GM23338 (cell line): Measurements from ENCODE around the gene SPRR2E. TPM values are rescaled to one million over a fixed set of nuclear protein-coding genes. Genes with fewer than 3 reads are reported as not detected.
A peak's percentile ranks its signal among the peaks of the same experiment; 100 is the strongest.

Experiments
- ATAC-seq: fragments of 200-7000 bp; cut with Tn5 transposase; 3 replicates; pipeline ENCODE4 v1.9.1; 2020
- DNase-seq: peaks from one replicate; pipeline ENCODE4 v3.0.0-alpha.2; 2015; ENCODE audit warnings: low spot score
- H2AFZ ChIP-seq: fragments of 200-600 bp; sonication (generic); 2 replicates; pipeline ENCODE4 v1.8.0; 2016; ENCODE audit warnings: antibody characterized with exemption, mild to moderate bottlenecking, moderate library complexity
- H3F3A ChIP-seq: fragments of 200-600 bp; sonication (generic); replicated peaks from 2 replicates; pipeline ENCODE4 v1.8.0; 2017; ENCODE audit warnings: antibody characterized with exemption, mixed run types, low read depth
- H3K27ac ChIP-seq: fragments of 200-600 bp; sonication (generic); 2 replicates; pipeline ENCODE4 v1.6.1; 2016; ENCODE audit warnings: low read depth
- H3K27me3 ChIP-seq: fragments of 200-600 bp; sonication (generic); 2 replicates; pipeline ENCODE4 v1.8.0; 2016; ENCODE audit warnings: mild to moderate bottlenecking, mixed run types, moderate library complexity; ENCODE audit not compliant: insufficient read depth
- H3K36me3 ChIP-seq: fragments of 200-600 bp; sonication (generic); 2 replicates; pipeline ENCODE4 v1.8.0; 2016; ENCODE audit warnings: mild to moderate bottlenecking; ENCODE audit not compliant: insufficient read depth
- H3K4me1 ChIP-seq: fragments of 200-600 bp; sonication (generic); 2 replicates; pipeline ENCODE4 v1.8.0; 2016; ENCODE audit warnings: mild to moderate bottlenecking, moderate library complexity; ENCODE audit not compliant: insufficient read depth
- H3K4me2 ChIP-seq: fragments of 200-600 bp; sonication (generic); 2 replicates; pipeline ENCODE4 v1.7.1; 2017; ENCODE audit warnings: mixed run types
- H3K4me3 ChIP-seq: fragments of 200-600 bp; sonication (generic); 2 replicates; pipeline ENCODE4 v1.6.1; 2016; ENCODE audit warnings: mixed run types
- H3K79me2 ChIP-seq: fragments of 200-600 bp; sonication (generic); replicated peaks from 2 replicates; pipeline ENCODE4 v1.8.0; 2017; ENCODE audit warnings: mild to moderate bottlenecking; ENCODE audit not compliant: insufficient read depth
- H3K9me2 ChIP-seq: fragments of 200-600 bp; sonication (generic); 2 replicates; pipeline ENCODE4 v1.8.0; 2017; ENCODE audit not compliant: insufficient read depth
- H4K20me1 ChIP-seq: fragments of 200-600 bp; sonication (generic); replicated peaks from 2 replicates; pipeline ENCODE4 v1.8.0; 2017; ENCODE audit warnings: mild to moderate bottlenecking; ENCODE audit not compliant: insufficient read depth
- H3K27ac Mint-ChIP-seq: 2 replicates; pipeline ENCODE4 v1.8.0; 2020; ENCODE audit warnings: inconsistent platforms, mild to moderate bottlenecking, moderate library complexity, mixed read lengths
- H3K27me3 Mint-ChIP-seq: 3 replicates; pipeline ENCODE4 v1.8.0; 2022; ENCODE audit warnings: low read depth, mild to moderate bottlenecking, moderate library complexity, mixed read lengths, inconsistent platforms; ENCODE audit not compliant: insufficient read depth, poor library complexity
- H3K36me3 Mint-ChIP-seq: 3 replicates; pipeline ENCODE4 v1.8.0; 2021; ENCODE audit warnings: low read depth, mild to moderate bottlenecking, inconsistent platforms, moderate library complexity, mixed read lengths
- H3K4me1 Mint-ChIP-seq: 3 replicates; pipeline ENCODE4 v1.8.0; 2020; ENCODE audit warnings: mild to moderate bottlenecking, inconsistent platforms, mixed read lengths
- H3K4me3 Mint-ChIP-seq: 3 replicates; pipeline ENCODE4 v1.8.0; 2021; ENCODE audit warnings: moderate library complexity, mild to moderate bottlenecking, inconsistent platforms, mixed read lengths
- H3K9me3 Mint-ChIP-seq: 3 replicates; pipeline ENCODE4 v1.8.0; 2020; ENCODE audit warnings: moderate library complexity, mild to moderate bottlenecking, inconsistent platforms, mixed read lengths
- CREB1 ChIP-seq: fragments of 250-450 bp; sonication (Bioruptor Pico); IDR thresholded peaks from 2 replicates; pipeline ENCODE4 v1.5.0; 2020; ENCODE audit warnings: low read depth, mild to moderate bottlenecking, moderate library complexity
- EZH2 ChIP-seq: fragments of 200-600 bp; sonication (generic); IDR thresholded peaks from one replicate; pipeline ENCODE4 v1.8.0; 2017; ENCODE audit warnings: antibody characterized with exemption, mild to moderate bottlenecking, low read depth; ENCODE audit not compliant: unreplicated experiment
- EZH2phosphoT487 ChIP-seq: fragments of 200-600 bp; sonication (generic); IDR thresholded peaks from one replicate; pipeline ENCODE4 v1.8.1; 2018; ENCODE audit warnings: antibody characterized with exemption; ENCODE audit not compliant: unreplicated experiment
- JUNB ChIP-seq: IDR thresholded peaks from one replicate; pipeline ENCODE4 v1.6.1; 2016; ENCODE audit warnings: antibody characterized with exemption; ENCODE audit not compliant: unreplicated experiment
- NANOG ChIP-seq: IDR thresholded peaks from 2 replicates; pipeline ENCODE4 v1.6.1; 2016; ENCODE audit warnings: antibody characterized with exemption, borderline replicate concordance
- POLR2AphosphoS5 ChIP-seq: IDR thresholded peaks from 2 replicates; pipeline ENCODE4 v1.6.1; 2016; ENCODE audit warnings: antibody characterized with exemption, low read depth
- STAT1 ChIP-seq: IDR thresholded peaks from one replicate; pipeline ENCODE4 v1.6.1; 2016; ENCODE audit warnings: antibody characterized with exemption; ENCODE audit not compliant: unreplicated experiment
- ZNF114 ChIP-seq: fragments of 250-450 bp; sonication (Bioruptor Pico); IDR thresholded peaks from 2 replicates; pipeline ENCODE4 v1.5.0; 2020; ENCODE audit warnings: mild to moderate bottlenecking, moderate library complexity
- ZNF331 ChIP-seq: fragments of 250-450 bp; sonication (Bioruptor Pico); IDR thresholded peaks from 2 replicates; pipeline ENCODE4 v1.5.0; 2020; ENCODE audit warnings: low read depth, mild to moderate bottlenecking, moderate library complexity
- polyA plus RNA-seq: library from polyadenylated mRNA; unstranded; fragments of >200 nt; fragmentation: Nextera tagmentation; extraction: Ambion mirVana; gene quantifications from 2 replicates; pipeline ENCODE4 v1.2.1, GENCODE V29; 2016
- total RNA-seq: library from RNA; depleted of rRNA; stranded (reverse); fragments of >200 nt; shearing (Covaris generic); gene quantifications from 2 replicates; pipeline ENCODE4 v1.2.3, GENCODE V29; 2014
- TF ChIP-seq, protein P1 (sequence below): fragments of 250-450 bp; sonication (Bioruptor Pico); IDR thresholded peaks from 2 replicates; pipeline ENCODE4 v1.5.0; 2020; ENCODE audit warnings: mild to moderate bottlenecking, moderate library complexity
- TF ChIP-seq, protein P2 (sequence below): IDR thresholded peaks from one replicate; pipeline ENCODE4 v1.6.1; 2018; ENCODE audit warnings: antibody characterized with exemption; ENCODE audit not compliant: unreplicated experiment
- TF ChIP-seq, protein P3 (sequence below), 2 experiments: fragments of 200-600 bp in 1 of 2; sonication (generic) in 1 of 2; conservative IDR thresholded peaks; 2 replicates each; pipeline versions ENCODE4 v1.5.1 to v1.6.1; 2016 to 2017; ENCODE audit warnings: antibody characterized with exemption in 2 of 2, low read depth in 2 of 2, mild to moderate bottlenecking in 2 of 2, moderate library complexity in 1 of 2
- TF ChIP-seq, protein P4 (sequence below): IDR thresholded peaks from 2 replicates; pipeline ENCODE4 v1.6.1; 2016; ENCODE audit warnings: antibody characterized with exemption

Gene SPRR2E
- total and polyA plus RNA-seq, 2 experiments from 2014 or later: not detected

DNA sequence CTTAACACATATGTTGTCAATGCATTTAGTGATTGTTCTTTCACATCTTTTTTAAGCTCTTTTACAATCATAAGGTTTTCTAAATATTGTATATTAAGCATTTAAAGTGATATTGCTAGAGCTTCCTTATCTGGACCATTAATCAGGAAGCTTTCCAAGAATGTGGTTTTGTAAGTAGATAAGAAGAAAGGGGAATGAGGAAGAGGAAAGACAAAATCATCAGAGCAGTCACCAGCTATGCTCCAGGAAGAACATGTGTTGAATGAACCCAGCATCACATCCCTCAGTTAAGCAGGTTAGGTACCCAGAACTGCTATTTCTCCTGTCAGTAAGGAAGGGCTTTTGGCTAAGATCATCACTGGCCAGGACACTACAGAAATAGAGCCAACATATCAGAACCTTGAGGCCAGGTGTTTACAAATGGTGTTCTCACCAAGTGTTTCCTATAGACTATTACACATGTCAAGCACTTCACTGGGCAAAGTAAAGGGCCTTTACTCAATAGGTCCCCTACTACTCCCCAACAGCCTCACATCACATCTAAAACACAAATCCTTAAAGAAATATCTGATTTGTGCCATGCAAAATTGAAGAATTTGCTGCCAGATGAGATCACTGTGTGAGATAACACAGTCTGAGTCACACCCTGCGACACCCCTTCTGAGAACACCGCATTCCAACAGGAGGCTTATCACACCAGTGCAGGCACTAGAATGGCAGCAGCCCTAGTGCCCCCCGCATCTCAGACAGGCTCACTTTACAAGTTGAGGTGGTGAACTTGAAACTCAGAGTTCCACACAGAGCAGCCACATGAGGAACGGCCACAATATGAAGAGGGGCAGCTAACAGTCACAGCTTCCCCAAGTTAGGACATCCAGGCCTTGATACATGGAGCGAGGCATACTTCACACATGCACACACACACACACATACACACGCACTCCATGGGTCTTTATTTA is 35.2 kb downstream of the SPRR2E start:
- no peaks in the 10 kb centered on the region for H3K36me3 Mint-ChIP-seq
- H3K4me3 Mint-ChIP-seq: no peak overlapping the region
- H3K9me2 ChIP-seq: no peaks in the 10 kb centered on the region
- H3K4me1 ChIP-seq: no peaks in the 10 kb centered on the region
- no peaks in the 10 kb centered on the region for H3K36me3 ChIP-seq
- H3K27ac ChIP-seq: no peak overlapping the region
- no peak overlapping the region for H2AFZ ChIP-seq
- H3K4me2 ChIP-seq: no peak overlapping the region
- H3K27me3 Mint-ChIP-seq: no peaks in the 10 kb centered on the region
- no peaks in the 10 kb centered on the region for H3K9me3 Mint-ChIP-seq
- DNase-seq: peak; percentile 1
- H3K79me2 ChIP-seq: no peaks in the 10 kb centered on the region
- no peak overlapping the region for H3K4me3 ChIP-seq
- H3F3A ChIP-seq: no peaks in the 10 kb centered on the region
- no peaks in the 10 kb centered on the region for H3K27me3 ChIP-seq
- H3K27ac Mint-ChIP-seq: no peak overlapping the region
- H4K20me1 ChIP-seq: no peaks in the 10 kb centered on the region
- TF ChIP-seq, protein P1, sequence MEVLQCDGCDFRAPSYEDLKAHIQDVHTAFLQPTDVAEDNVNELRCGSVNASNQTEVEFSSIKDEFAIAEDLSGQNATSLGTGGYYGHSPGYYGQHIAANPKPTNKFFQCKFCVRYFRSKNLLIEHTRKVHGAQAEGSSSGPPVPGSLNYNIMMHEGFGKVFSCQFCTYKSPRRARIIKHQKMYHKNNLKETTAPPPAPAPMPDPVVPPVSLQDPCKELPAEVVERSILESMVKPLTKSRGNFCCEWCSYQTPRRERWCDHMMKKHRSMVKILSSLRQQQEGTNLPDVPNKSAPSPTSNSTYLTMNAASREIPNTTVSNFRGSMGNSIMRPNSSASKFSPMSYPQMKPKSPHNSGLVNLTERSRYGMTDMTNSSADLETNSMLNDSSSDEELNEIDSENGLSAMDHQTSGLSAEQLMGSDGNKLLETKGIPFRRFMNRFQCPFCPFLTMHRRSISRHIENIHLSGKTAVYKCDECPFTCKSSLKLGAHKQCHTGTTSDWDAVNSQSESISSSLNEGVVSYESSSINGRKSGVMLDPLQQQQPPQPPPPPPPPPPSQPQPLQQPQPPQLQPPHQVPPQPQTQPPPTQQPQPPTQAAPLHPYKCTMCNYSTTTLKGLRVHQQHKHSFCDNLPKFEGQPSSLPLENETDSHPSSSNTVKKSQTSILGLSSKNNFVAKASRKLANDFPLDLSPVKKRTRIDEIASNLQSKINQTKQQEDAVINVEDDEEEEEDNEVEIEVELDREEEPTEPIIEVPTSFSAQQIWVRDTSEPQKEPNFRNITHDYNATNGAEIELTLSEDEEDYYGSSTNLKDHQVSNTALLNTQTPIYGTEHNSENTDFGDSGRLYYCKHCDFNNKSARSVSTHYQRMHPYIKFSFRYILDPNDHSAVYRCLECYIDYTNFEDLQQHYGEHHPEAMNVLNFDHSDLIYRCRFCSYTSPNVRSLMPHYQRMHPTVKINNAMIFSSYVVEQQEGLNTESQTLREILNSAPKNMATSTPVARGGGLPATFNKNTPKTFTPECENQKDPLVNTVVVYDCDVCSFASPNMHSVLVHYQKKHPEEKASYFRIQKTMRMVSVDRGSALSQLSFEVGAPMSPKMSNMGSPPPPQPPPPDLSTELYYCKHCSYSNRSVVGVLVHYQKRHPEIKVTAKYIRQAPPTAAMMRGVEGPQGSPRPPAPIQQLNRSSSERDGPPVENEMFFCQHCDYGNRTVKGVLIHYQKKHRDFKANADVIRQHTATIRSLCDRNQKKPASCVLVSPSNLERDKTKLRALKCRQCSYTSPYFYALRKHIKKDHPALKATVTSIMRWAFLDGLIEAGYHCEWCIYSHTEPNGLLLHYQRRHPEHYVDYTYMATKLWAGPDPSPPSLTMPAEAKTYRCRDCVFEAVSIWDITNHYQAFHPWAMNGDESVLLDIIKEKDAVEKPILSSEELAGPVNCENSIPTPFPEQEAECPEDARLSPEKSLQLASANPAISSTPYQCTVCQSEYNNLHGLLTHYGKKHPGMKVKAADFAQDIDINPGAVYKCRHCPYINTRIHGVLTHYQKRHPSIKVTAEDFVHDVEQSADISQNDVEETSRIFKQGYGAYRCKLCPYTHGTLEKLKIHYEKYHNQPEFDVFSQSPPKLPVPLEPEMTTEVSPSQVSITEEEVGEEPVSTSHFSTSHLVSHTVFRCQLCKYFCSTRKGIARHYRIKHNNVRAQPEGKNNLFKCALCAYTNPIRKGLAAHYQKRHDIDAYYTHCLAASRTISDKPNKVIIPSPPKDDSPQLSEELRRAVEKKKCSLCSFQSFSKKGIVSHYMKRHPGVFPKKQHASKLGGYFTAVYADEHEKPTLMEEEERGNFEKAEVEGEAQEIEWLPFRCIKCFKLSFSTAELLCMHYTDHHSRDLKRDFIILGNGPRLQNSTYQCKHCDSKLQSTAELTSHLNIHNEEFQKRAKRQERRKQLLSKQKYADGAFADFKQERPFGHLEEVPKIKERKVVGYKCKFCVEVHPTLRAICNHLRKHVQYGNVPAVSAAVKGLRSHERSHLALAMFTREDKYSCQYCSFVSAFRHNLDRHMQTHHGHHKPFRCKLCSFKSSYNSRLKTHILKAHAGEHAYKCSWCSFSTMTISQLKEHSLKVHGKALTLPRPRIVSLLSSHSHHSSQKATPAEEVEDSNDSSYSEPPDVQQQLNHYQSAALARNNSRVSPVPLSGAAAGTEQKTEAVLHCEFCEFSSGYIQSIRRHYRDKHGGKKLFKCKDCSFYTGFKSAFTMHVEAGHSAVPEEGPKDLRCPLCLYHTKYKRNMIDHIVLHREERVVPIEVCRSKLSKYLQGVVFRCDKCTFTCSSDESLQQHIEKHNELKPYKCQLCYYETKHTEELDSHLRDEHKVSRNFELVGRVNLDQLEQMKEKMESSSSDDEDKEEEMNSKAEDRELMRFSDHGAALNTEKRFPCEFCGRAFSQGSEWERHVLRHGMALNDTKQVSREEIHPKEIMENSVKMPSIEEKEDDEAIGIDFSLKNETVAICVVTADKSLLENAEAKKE (CRISPR knock-in tag): no peak
- TF ChIP-seq, protein P2, sequence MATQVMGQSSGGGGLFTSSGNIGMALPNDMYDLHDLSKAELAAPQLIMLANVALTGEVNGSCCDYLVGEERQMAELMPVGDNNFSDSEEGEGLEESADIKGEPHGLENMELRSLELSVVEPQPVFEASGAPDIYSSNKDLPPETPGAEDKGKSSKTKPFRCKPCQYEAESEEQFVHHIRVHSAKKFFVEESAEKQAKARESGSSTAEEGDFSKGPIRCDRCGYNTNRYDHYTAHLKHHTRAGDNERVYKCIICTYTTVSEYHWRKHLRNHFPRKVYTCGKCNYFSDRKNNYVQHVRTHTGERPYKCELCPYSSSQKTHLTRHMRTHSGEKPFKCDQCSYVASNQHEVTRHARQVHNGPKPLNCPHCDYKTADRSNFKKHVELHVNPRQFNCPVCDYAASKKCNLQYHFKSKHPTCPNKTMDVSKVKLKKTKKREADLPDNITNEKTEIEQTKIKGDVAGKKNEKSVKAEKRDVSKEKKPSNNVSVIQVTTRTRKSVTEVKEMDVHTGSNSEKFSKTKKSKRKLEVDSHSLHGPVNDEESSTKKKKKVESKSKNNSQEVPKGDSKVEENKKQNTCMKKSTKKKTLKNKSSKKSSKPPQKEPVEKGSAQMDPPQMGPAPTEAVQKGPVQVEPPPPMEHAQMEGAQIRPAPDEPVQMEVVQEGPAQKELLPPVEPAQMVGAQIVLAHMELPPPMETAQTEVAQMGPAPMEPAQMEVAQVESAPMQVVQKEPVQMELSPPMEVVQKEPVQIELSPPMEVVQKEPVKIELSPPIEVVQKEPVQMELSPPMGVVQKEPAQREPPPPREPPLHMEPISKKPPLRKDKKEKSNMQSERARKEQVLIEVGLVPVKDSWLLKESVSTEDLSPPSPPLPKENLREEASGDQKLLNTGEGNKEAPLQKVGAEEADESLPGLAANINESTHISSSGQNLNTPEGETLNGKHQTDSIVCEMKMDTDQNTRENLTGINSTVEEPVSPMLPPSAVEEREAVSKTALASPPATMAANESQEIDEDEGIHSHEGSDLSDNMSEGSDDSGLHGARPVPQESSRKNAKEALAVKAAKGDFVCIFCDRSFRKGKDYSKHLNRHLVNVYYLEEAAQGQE: no peak
- TF ChIP-seq POLR2AphosphoS5: no peak
- TF ChIP-seq, protein P3, sequence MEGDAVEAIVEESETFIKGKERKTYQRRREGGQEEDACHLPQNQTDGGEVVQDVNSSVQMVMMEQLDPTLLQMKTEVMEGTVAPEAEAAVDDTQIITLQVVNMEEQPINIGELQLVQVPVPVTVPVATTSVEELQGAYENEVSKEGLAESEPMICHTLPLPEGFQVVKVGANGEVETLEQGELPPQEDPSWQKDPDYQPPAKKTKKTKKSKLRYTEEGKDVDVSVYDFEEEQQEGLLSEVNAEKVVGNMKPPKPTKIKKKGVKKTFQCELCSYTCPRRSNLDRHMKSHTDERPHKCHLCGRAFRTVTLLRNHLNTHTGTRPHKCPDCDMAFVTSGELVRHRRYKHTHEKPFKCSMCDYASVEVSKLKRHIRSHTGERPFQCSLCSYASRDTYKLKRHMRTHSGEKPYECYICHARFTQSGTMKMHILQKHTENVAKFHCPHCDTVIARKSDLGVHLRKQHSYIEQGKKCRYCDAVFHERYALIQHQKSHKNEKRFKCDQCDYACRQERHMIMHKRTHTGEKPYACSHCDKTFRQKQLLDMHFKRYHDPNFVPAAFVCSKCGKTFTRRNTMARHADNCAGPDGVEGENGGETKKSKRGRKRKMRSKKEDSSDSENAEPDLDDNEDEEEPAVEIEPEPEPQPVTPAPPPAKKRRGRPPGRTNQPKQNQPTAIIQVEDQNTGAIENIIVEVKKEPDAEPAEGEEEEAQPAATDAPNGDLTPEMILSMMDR (conservative IDR thresholded peaks at IDR 0.05; ENCODE audit: low read depth in 2 of 2): no peak
- TF ChIP-seq EZH2: no peak
- no peak for TF ChIP-seq STAT1
- TF ChIP-seq ZNF114 (CRISPR knock-in tag): no peak
- TF ChIP-seq NANOG: no peak
- no peak for TF ChIP-seq EZH2phosphoT487
- no peak for TF ChIP-seq ZNF331
- no peak for TF ChIP-seq JUNB
- TF ChIP-seq, protein P4, sequence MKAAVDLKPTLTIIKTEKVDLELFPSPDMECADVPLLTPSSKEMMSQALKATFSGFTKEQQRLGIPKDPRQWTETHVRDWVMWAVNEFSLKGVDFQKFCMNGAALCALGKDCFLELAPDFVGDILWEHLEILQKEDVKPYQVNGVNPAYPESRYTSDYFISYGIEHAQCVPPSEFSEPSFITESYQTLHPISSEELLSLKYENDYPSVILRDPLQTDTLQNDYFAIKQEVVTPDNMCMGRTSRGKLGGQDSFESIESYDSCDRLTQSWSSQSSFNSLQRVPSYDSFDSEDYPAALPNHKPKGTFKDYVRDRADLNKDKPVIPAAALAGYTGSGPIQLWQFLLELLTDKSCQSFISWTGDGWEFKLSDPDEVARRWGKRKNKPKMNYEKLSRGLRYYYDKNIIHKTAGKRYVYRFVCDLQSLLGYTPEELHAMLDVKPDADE: no peak
- no peak for TF ChIP-seq CREB1 (CRISPR knock-in tag)
- no peak; the same call in 2 of the 3 replicates for ATAC-seq
- H3K4me1 Mint-ChIP-seq: peaks cover 3% of the 10 kb centered on the region; the same call in 2 of the 3 replicates
